ENCODE measurements around the gene SRPK2.

Gene SRPK2

DNA sequence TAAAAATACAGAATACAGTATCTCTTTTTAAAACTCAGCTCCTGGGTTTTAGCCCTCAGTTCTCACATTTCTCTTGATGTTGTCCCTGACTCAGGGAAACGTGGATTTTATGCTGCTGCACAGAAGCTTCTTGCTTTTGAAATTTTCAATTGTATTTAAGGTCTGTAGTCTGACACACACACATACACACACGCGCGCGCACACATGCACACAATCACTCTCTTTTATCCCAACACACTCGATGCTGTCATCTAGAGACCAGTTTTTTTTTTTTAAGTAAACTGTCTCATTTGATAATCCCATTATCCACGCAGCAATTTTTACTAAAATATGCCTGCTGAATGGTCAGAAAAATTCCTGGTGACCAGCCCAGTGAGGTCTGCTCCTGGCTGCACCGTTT lies 266.1 kb downstream of the SRPK2 start:
- Histone ChIP-seq H4K20me1 (ENCODE audit: insufficient read depth, low read length, poor library complexity, severe bottlenecking) (peaks cover 6% of the 10 kb centered on the region), H3K4me3 (ENCODE audit: low read length, poor library complexity, severe bottlenecking) (no peak overlapping the region), H2AFZ (ENCODE audit: low read length) (no peak overlapping the region), H3K79me2 (ENCODE audit: insufficient read depth, low read length) (no peaks in the 10 kb centered on the region), H3F3A (ENCODE audit: low read depth) (no peaks in the 10 kb centered on the region), H3K36me3 (ENCODE audit: insufficient read depth, low read length) (peaks cover 69% of the 10 kb centered on the region; the same call in 1 of the 2 replicates), H3K4me2 (ENCODE audit: low read depth, low read length, poor library complexity, severe bottlenecking) (no peak overlapping the region), H3K9ac (ENCODE audit: low read depth, low read length, poor library complexity, severe bottlenecking) (no peak overlapping the region), H3K9me3 (ENCODE audit: insufficient read depth, low read depth, low read length) (no peaks in the 10 kb centered on the region), H3K4me1 (ENCODE audit: insufficient read depth, low read length, poor library complexity, severe bottlenecking) (peaks cover 20% of the 10 kb centered on the region), H3K9me2 (replicated peaks; ENCODE audit: low read depth, low read length) (no peaks in the 10 kb centered on the region), H3K27me3 (ENCODE audit: insufficient read depth, low read length, poor library complexity, severe bottlenecking) (no peaks in the 10 kb centered on the region)
- no peak for TF ChIP-seq CTCF (conservative IDR thresholded peaks at IDR 0.05; ENCODE audit: low read length)
- no peak for TF ChIP-seq EZH2phosphoT487 (IDR thresholded peaks at IDR 0.05; ENCODE audit: borderline replicate concordance)

DNA sequence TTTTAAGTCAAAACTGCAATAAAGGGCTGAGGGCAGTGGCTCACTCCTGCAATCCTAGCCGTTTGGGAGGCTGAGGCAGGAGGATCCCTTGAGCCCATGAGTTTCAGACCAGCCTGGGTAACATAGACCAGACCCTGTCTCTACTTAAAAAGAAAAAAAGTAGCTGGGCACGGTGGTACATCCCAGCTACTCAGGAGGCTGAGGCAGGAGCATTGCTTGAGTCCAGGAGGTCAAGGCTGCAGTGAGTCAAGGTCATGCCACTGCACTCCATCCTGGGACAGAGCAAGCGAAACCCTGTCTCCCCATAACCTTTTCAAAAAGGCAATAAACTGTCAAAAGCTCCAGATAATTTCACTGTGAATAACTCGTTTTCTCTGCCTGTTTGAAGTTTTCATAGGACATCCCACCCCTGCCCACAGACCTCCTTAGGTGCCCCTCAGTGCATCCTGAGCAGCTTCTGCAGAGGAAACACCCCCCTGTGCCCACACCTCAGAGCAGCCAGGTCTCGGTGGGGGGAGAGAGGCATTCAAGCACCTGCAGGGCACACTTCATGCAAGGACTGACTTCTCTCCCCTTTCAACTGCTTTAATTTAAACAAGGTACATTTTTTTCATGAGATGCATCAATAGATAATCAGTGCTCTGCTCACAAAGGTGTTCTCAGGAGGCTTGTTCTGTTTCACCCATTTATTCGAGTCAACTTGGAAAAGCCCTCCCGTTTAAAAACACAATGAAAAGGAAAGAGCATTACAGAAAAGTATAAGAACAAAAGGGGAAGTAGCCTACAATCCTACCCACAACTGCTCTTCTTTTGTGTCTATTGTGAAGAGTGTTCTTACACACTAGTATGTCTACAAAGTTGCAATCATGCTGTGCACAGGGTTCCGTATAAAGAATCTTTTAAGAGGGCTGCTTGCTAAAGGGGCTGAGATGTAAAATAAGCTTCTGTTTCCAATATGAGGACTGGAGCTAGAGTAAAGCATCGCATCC lies 269.8 kb downstream of the SRPK2 start:
- H3K4me3 ChIP-seq (ENCODE audit: low read length, poor library complexity, severe bottlenecking), result no peak overlapping the region

More for the DNA sequence above, 269.8 kb downstream of the SRPK2 start:
- Histone ChIP-seq H3K36me3 (ENCODE audit: insufficient read depth, low read length) (peaks cover 74% of the 10 kb centered on the region; the same call in 1 of the 2 replicates), H3K27me3 (ENCODE audit: insufficient read depth, low read length, poor library complexity, severe bottlenecking) (no peaks in the 10 kb centered on the region), H3K4me2 (ENCODE audit: low read depth, low read length, poor library complexity, severe bottlenecking) (peak overlapping the region; percentile 29), H3F3A (ENCODE audit: low read depth) (no peaks in the 10 kb centered on the region), H4K20me1 (ENCODE audit: insufficient read depth, low read length, poor library complexity, severe bottlenecking) (peaks cover 6% of the 10 kb centered on the region), H3K9me3 (ENCODE audit: insufficient read depth, low read depth, low read length) (no peaks in the 10 kb centered on the region), H3K79me2 (ENCODE audit: insufficient read depth, low read length) (no peaks in the 10 kb centered on the region), H3K9me2 (replicated peaks; ENCODE audit: low read depth, low read length) (no peaks in the 10 kb centered on the region), H2AFZ (ENCODE audit: low read length) (no peak overlapping the region), H3K9ac (ENCODE audit: low read depth, low read length, poor library complexity, severe bottlenecking) (no peak overlapping the region), H3K4me1 (ENCODE audit: insufficient read depth, low read length, poor library complexity, severe bottlenecking) (peaks cover 20% of the 10 kb centered on the region)
- TF ChIP-seq EZH2phosphoT487 (IDR thresholded peaks at IDR 0.05; ENCODE audit: borderline replicate concordance) (no peak), CTCF (conservative IDR thresholded peaks at IDR 0.05; ENCODE audit: low read length) (no peak)

Data from Loucy (cell line).